ENCODE data around the gene ADGB. TPM values are rescaled to one million over a fixed set of nuclear protein-coding genes. Genes with fewer than 3 reads are reported as not detected.

ADGB gene
- total RNA-seq, 2 experiments from 2014 or later = not detected

- Mint-ChIP-seq H3K36me3 (ENCODE audit: low read depth) (no peaks in the 10 kb centered on the region), H3K4me1 (ENCODE audit: low read depth) (no peaks in the 10 kb centered on the region), H3K27ac (no peak overlapping the region), H3K27me3 (no peaks in the 10 kb centered on the region), H3K9me3 (no peaks in the 10 kb centered on the region), H3K4me3 (no peak overlapping the region)
- TF ChIP-seq CTCF (IDR thresholded peaks at IDR 0.05) = no peak
- H3K36me3 ChIP-seq (ENCODE audit: insufficient read depth, low read length) = no peaks in the 10 kb centered on the region
- DNase-seq (no peak), ATAC-seq (ENCODE audit: poor library complexity) (no peak)
- CTCF ChIA-PET = no interaction called here
- H3K4me3 ChIP-seq (ENCODE audit: low read length) = no peak overlapping the region
- H3K27ac ChIP-seq (ENCODE audit: low read depth in 1 of 2, low read length in 2 of 2) = no peak overlapping the region
- POLR2A ChIA-PET = no interaction called here
- no peaks in the 10 kb centered on the region for H3K27me3 ChIP-seq (ENCODE audit: control insufficient read depth in 1 of 2, insufficient read depth in 2 of 2, low read length in 2 of 2)
- H3K9me3 ChIP-seq (ENCODE audit: control insufficient read depth in 1 of 2, insufficient read depth in 1 of 2, low read length in 2 of 2) = peaks cover 0 to 5% of the 10 kb centered on the region in 2 experiments
- intact Hi-C loops (cut with DNase I, micrococcal nuclease) = no loop called here
- no peaks in the 10 kb centered on the region for H3K4me1 ChIP-seq (ENCODE audit: insufficient read depth, low read length)
Observed at GRCh38 chr6:146847426-146847825, 248.7 kb downstream of the ADGB start.

DNA sequence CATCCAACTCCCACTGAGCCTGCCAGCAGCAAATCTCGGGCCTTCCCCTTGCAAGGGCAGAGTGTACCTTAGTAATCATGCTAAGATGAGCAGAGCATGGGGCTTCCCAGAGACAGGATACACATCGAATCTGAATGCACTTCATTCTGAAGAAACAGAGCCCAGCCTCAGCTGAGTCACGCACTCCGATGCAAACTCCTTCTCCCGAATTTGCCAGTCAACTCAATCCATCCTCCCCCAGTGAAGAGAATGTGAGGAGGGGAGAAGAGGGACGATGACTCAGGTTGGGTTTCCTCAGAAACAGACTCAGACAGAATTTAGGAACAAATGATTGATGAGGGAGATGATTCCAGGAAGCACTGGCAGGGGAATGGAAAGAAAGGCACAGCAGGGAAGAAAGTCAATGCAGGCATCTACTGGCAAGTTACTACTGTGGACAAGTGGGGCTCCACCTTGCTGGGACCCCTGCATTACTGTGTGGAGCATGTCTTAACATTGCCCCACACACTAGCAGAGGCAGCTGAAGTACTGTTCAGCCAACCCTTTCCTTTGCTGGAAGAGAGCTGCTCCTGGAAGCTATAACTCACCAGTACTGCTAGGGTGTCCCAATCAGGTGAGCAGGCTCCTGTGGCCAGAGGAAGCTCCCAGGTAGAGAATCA is 251.6 kb downstream of the ADGB start:
- intact Hi-C loops (cut with DNase I, micrococcal nuclease) = no loop called here
- peaks cover 0 to under 1% of the 10 kb centered on the region in 2 experiments for H3K9me3 ChIP-seq (ENCODE audit: control insufficient read depth in 1 of 2, insufficient read depth in 1 of 2, low read length in 2 of 2)
- no peak overlapping the region for H3K4me3 ChIP-seq (ENCODE audit: low read length)
- Mint-ChIP-seq H3K27ac (no peak overlapping the region), H3K9me3 (no peaks in the 10 kb centered on the region), H3K36me3 (ENCODE audit: low read depth) (no peaks in the 10 kb centered on the region), H3K4me3 (no peak overlapping the region), H3K27me3 (no peaks in the 10 kb centered on the region), H3K4me1 (ENCODE audit: low read depth) (no peaks in the 10 kb centered on the region)
- POLR2A ChIA-PET = interaction anchor here (1.1 kb wide), 1 partner anchor 12 kb away, joined by 4 read pairs; no protein-coding TSS in a partner anchor
- DNase-seq (no peak), ATAC-seq (ENCODE audit: poor library complexity) (no peak)
- no peaks in the 10 kb centered on the region for H3K36me3 ChIP-seq (ENCODE audit: insufficient read depth, low read length)
- H3K4me1 ChIP-seq (ENCODE audit: insufficient read depth, low read length) = no peaks in the 10 kb centered on the region
- CTCF ChIA-PET = no interaction called here
- H3K27me3 ChIP-seq (ENCODE audit: control insufficient read depth in 1 of 2, insufficient read depth in 2 of 2, low read length in 2 of 2) = no peaks in the 10 kb centered on the region
- TF ChIP-seq CTCF (IDR thresholded peaks at IDR 0.05) = no peak
- no peak overlapping the region for H3K27ac ChIP-seq (ENCODE audit: low read depth in 1 of 2, low read length in 2 of 2)

DNA sequence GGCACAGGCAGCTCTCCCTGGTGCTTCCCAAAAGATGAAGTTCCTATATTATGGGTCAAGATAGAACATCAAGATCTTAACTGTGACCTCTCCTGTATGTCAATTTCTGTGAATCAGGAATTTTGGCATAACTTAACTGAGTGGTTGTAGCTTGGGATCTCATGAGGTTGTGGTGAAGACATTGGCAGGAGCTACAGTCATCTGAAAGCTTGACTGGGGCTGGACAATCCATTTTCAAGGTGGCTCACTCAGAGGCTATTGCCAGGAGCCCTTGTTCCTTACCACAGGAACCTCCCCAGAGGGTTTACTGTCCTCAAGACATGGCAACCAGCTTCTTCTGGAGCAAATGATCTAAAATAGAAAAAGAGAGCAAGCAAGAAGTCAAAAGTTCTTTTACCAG is 252.2 kb downstream of the ADGB start:
- H3K27me3 Mint-ChIP-seq = no peaks in the 10 kb centered on the region
- Histone ChIP-seq H3K27ac (ENCODE audit: low read depth in 1 of 2, low read length in 2 of 2) (no peak overlapping the region), H3K36me3 (ENCODE audit: insufficient read depth, low read length) (no peaks in the 10 kb centered on the region), H3K27me3 (ENCODE audit: control insufficient read depth in 1 of 2, insufficient read depth in 2 of 2, low read length in 2 of 2) (no peaks in the 10 kb centered on the region), H3K4me3 (ENCODE audit: low read length) (no peak overlapping the region), H3K9me3 (ENCODE audit: control insufficient read depth in 1 of 2, insufficient read depth in 1 of 2, low read length in 2 of 2) (no peaks in the 10 kb centered on the region), H3K4me1 (ENCODE audit: insufficient read depth, low read length) (no peaks in the 10 kb centered on the region)
- H3K9me3 Mint-ChIP-seq = no peaks in the 10 kb centered on the region
- no peaks in the 10 kb centered on the region for H3K36me3 Mint-ChIP-seq (ENCODE audit: low read depth)
- POLR2A ChIA-PET = interaction anchor here (1.1 kb wide), 1 partner anchor 12 kb away, joined by 4 read pairs; no protein-coding TSS in a partner anchor
- no peak overlapping the region for H3K27ac Mint-ChIP-seq
- ATAC-seq (ENCODE audit: poor library complexity) = no peak
- intact Hi-C loops (cut with DNase I, micrococcal nuclease) = no loop called here
- no peaks in the 10 kb centered on the region for H3K4me1 Mint-ChIP-seq (ENCODE audit: low read depth)
- CTCF ChIA-PET = no interaction called here
- DNase-seq = no peak
- no peak overlapping the region for H3K4me3 Mint-ChIP-seq
- no peak for TF ChIP-seq CTCF (IDR thresholded peaks at IDR 0.05)
